Activated T-cell treated with anti-CD3 and anti-CD28 coated beads for 48 hours (primary cell): ENCODE results near the gene TUBA3E.
"Not testable (repeated sequence)": the region's sequence is repeated elsewhere in the genome, so short reads cannot be mapped to it uniquely, and the experiment has no call there.

Source experiments
- DNase-seq: peaks from one replicate; pipeline ENCODE4 v3.0.0-alpha.2; 2020; ENCODE audit warnings: low read depth

The TUBA3E gene

DNA sequence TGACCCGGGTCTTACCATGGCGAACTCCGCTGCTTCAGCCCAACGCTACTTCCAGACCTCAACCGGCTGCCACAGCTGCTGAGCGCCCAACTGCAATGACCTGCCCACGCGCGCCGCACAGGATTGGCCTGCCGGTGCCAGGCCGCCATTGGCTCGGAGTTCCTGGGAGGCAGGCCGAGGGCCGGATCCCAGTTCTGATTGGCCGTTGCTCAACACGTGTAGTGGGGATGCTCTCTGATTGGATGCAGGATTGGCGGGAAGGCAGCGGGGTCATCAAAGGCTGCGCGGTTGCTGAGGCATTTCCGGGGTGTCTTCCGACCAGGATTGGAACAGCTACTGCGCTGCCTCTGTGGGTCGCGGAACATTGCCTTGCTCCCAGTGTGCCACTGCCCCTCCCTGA is at the start of gene TUBA3E:
Gene TUBA3E (minus strand): TSS at position 97 of the 400 bp plus-strand sequence. CDS start 79 bp downstream, at position 18.
- no peak for DNase-seq

DNA sequence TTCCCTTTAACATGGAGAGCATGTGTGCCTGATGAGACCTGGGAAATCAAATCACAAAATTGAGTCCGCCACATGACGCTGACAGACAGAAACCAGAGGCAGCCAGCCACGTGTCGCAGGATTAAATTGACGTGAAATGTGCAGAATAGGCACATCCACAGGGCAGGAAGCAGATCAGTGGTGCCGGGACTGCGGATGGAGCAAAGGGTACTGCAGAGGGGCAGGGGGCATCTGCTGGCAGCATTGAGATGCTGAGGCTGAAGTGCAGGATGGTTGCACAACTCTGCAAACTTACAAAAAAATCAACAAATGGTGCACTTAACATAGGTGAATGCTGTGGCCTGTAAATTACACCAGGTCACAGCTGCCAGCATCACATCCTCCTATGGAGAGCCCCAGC is 48.2 kb upstream of the TUBA3E start:
- no peak for DNase-seq

DNA sequence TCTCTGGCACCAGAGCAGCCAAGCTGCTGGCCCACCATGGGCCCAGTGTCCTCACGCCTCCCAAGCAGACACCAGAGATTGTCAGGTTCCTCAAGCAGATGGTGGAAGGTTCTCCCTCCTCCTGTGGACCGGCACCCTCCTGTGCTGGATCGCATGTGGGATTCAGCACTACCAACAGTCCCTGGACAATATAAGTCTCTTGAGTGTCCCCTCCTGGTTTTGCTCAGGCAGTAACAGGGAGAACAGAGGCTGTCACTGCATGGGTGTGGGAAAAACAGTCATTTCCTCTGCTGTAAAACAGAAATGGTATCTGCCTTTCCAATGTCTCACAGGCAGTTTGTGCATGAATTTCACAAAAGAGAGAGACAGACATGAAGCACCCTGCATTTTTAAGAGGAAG is 47.7 kb upstream of the TUBA3E start:
- no peak for DNase-seq

DNA sequence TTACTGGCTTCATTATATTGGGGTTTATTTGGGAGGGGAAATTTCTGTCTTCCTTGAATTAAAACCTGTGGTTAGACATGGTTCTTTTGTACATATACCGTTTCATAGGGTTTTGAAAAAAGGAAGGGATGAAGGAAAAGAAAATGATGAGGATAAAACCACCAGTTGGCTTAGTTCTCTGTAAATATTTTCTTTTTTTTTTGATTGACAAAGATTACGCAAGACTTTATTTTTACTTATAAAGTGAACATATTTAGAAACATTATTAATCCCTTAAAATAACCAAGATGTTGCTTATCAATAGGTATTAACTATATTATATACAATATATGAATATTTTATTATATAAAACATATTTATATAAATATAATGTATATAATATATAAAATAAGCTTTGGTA is 45.1 kb upstream of the TUBA3E start:
- DNase-seq = no peak

DNA sequence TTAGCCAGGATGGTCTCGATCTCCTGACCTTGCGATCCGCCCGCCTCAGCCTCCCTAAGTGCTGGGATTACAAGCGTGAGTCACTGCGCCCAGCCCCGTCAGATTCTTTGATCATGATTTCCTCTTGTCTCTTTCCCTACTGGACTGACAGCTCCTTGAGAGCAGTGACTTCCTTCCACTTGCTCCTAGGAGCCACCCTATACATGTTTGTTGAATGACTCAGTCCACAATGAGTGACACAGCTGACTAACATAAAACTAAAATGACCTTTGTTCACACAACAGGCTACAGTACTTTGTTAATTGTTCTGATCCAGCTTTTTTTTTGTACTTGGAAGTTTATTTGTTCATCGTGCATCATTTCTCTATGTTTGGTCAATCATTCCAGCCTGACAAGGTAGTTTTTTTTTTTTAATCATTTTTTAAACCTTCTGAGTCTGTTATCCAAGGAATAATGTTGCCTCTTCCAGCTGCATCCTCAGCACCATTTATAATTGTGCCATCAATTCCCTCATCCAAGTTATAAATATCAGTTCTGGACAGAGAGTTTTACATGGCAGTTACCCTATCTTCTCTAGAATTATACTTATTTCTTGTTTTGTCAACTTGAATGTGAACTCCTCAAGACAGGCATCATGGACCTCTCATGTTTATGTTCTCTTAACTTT is 42.9 kb upstream of the TUBA3E start:
- DNase-seq = no peak

DNA sequence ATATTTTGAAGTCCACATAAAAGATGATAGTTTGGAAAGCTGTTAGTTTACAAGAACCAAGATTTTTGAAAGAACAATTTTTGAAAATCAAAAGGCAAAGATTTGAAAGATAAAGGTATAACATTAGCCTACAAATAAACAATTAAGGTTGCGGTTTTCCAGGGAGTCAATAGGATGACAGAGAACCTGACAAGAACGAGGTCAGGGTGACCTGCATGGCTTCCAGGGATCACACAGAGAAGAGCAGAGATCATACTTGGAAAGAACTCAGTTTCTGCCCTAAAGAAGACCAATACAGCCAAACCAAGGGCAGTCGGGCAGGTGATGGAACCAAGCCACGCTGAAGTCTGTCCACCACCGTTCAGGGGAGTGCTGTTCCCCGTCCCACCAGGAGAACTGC is 41.3 kb upstream of the TUBA3E start:
- not testable (repeated sequence) for DNase-seq

DNA sequence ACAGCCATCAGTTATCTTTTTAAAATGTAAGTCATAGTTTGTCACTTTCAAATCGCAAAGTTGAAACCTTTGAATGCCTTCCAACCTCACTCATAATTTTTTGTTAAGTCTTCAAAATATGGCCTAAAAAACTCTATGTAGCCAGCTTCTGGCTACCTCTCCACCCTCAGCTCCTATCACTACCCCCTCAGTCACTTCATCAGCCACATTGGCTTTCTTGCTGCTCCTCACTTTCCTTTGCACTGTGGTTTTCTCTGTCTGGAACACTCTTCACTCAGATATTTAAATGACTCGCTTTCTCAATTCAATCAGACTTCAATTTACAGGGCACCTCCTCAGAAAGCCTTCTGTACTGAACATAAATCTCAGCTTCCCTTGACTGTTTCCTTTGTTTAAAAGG is 34.8 kb upstream of the TUBA3E start:
- not testable (repeated sequence) for DNase-seq

DNA sequence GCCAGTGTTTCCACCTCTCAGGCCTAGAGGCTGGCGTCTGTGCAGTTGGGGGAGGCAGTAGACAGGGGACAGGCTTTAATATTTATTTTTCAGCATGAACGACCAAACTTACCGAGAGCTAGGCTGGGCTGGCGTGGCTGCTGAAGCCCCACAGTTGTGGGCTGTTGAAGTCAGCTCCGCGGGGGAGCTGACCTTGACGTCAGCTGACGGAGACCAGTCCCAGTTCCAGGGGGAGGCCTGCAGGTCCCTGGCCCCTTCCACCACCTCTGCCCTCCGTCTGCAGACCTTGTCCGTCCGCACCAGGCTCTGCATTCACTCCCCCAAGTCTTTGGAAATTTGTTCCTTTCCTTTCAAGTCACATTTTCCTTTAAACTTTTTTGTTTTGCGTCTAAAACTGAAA is 33.4 kb upstream of the TUBA3E start:
- DNase-seq = no peak

DNA sequence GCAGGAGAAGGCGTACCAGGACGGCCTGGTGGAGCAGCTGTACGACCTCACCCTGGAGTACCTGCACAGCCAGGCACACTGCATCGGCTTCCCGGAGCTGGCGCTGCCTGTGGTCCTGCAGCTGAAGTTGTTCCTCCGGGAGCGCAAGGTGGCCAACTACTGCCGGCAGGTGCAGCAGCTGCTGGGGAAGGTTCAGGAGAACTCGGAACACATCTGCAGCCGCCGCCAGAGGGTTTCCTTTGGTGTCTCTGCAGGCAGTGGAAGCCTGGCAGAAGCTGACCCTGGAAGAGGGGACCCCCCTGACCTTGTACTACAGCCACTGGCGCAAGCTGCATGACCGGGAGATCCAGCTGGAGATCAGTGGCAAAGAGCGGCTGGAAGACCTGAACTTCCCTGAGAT is 32.7 kb upstream of the TUBA3E start:
- DNase-seq = not testable (repeated sequence)

DNA sequence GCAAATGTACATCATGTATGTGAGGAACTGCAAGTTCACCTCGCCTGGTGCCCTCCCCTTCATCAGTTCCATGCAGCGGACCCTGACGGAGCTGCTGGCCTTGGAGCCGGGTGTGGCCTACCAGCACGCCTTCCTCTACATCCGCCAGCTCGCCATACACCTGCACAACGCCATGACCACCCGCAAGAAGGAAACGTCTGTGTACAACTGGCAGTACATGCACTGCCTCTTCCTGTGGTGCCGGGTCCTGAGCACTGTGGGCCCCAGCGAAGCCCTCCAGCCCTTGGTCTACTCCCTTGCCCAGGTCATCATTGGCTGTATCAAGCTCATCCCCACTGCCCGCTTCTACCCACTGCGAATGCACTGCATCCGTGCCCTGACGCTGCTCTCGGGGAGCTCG is 32.1 kb upstream of the TUBA3E start:
- not testable (repeated sequence) for DNase-seq

DNA sequence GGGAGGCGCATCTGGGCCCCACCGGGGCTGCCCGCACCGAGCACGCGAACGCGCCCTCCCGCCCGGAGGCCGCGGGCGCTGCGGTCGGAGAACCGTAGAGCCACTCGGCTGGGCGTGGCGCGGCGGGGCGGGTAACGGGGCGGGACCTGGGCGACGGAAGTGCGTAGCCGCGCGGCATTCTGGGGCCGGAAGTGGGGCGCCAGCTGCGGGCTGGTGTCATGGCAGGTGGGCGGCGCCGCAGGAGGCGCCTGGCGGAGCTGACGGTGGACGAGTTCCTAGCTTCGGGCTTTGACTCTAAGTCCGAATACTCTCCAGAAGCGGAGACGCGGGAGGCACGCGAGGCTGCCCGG is 30.9 kb upstream of the TUBA3E start:
- peak; percentile 25 for DNase-seq

DNA sequence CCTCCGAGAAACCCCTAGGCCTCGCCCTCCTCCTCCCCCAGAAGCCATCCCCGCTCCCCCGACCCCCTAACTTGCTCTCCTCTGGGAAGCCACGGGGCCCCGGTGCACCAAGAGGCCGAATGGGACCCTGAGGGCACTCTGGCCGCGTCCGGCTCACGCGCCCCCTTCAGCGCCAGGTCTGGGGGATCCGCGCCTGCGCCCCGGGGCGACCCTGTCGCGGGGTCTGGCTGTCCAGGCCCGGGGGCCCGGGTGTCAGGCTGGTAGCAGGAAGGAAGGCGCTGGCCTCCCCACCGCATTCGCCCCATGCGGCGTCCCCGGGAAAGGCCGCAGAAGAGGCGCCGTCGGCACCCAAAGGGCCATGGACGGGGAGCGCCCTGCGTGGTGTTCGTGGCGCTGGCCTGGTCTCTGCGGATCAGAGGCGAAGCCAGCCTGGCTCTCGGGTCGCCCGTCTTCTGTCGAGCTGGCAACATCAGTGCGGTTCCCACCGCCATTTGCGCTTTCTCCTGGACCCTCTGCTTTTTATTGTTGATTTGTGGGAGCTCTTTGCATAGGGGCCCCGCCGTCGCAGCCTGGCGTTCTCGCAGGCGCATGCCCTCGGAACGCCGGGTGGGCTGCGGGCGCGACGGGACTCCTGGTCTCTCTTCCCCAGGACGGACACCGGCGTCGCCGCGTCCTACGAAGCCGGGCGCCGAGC is 30.4 kb upstream of the TUBA3E start:
- not testable (repeated sequence) for DNase-seq

DNA sequence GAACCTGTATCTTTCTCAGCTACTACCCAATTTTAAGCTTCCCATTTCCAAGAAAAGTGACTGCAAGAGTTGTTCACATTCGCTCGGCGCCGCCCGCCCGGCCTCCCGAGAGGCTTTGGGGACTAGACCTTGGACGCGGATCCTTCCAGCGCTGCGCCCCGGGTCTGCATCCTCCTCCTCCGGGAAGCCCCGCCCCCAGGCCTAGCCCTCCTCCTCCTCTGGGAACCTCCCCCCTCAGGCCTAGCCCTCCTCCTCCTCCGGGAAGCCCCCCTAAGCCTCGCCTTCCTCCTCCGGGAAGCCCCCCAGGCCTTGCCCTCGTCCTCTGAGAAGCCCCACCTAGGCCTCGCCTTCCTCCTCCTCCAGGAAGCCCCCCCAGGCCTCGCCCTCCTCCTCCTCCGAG is 29.8 kb upstream of the TUBA3E start:
- DNase-seq = not testable (repeated sequence)

DNA sequence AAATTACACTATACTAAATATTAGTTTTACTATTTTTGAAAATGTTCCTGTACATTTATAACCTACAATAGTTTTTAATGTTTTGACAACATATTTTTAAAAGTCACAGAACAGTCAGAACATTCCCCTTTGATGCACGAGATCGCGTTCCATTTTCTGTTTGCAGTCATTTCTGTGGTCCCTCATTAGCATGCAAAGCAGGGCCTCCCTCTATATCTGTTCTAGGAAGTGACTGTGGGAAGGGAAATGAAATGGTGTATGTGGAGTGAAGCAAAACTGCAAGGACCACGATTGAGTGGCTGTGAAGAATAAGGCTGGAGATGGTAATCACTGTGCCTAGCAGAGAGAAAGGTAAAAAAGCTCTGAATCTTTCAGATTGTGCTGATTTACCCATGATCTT is 24.3 kb upstream of the TUBA3E start:
- DNase-seq = not testable (repeated sequence)

DNA sequence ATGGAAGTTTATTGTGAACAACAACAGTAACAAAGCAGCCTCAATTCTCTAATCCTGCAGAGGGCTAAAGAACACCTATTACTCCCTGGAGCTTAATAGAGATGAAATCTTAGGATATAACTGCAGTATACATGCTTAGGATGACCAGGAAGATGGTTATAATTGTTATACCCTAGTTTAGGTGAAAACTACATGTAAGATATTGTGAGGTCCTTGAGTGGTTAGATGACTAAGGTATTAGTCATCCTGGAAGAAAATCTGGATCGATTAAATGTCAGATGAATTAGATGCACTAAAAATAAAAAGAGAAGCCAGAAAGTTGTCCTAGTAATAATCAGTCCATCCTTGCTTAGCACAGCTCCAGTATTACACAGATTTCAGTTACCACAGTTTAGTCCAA is 22.3 kb upstream of the TUBA3E start:
- not testable (repeated sequence) for DNase-seq

DNA sequence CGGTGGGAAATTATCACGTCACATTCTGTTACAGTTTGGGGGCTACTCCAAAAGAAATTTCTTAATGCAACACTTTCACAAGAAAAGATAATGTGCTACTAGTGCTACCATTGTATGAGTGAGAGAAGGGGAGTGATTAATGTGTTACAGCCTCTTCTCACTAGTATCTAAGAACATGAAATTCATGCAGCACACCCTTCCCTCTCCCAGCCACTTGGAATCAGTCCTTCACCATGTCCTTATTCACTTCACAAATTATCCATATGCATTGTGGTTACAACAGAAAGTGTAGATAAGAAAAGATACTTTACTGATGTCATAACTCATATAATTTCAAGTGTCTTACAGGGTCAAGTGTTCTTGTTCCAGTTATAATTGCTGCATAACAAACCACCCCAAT is 20.9 kb upstream of the TUBA3E start:
- DNase-seq = not testable (repeated sequence)

DNA sequence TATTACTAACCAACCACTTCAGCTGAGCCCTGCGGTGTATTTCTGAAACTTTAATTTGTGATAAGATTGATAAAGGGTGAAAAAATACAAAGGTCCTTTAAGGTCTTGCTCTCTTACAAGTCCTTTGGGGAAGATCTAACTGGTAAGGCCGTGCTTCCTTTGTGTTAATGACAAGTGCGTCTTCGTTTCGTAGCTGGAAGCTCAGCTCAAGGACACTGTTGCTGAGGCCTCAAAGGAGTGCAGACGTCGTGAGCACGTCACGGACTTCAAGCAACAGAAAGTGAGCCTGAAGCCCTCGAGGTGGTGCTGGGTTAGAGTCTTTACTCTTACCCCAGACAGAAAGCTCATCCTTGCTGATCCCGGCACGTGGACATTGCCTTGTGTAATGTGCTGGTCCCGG is 8.8 kb upstream of the TUBA3E start:
- DNase-seq = not testable (repeated sequence)

DNA sequence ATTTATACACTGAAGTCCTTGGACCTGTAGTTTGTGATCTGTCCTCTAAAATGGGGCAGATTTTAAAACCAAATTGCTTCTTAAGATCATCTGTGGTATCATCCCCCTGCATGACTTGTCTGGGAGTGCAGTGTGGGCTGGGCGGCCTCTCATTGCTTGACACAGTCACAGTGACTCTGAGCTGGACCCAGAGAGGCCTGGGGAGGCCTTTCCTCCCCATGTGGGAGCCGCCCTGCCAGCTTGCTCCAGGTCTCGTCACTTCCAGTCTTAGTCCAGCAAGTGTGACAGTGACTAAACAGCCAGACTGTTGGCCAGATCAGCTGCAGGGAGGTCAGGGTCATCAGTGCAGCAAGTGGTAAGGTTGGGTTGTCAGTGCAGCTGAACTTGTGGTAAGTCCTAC is 4.9 kb upstream of the TUBA3E start:
- not testable (repeated sequence) for DNase-seq

DNA sequence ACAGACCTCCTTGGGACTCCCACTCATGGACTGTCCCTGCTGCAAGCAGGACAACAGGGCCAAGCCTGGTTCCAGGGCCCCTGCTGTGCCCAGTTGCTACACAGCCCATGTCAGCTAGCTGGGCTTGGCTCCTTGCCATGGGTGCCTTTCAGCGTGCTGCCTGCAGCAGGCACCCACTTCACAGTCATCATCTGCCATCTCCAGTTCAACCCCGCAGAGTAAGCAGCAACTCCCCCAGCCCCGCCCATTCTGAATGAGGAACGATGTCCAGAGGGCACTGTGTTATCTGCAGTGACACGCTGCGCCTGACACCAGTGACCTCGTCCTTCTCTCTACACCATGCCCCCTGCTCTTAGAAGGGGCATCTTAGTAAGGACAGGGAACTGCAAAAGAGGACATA is 4.3 kb upstream of the TUBA3E start:
- DNase-seq = not testable (repeated sequence)

DNA sequence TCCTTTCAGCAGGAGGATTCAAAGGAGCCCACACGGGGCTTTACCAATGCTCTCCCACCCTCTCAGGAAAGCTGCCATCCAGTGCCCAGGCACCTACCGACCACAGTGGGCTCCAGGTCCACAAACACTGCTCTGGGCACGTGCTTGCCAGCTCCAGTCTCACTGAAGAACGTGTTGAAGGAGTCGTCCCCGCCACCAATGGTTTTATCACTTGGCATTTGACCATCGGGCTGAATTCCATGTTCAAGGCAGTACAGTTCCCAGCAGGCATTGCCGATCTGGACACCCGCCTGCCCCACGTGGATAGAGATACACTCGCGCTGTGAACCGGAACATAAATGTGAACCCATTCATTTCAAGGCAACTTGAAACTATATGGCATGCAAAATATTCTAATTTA is 2.2 kb downstream of the TUBA3E start:
- not testable (repeated sequence) for DNase-seq

DNA sequence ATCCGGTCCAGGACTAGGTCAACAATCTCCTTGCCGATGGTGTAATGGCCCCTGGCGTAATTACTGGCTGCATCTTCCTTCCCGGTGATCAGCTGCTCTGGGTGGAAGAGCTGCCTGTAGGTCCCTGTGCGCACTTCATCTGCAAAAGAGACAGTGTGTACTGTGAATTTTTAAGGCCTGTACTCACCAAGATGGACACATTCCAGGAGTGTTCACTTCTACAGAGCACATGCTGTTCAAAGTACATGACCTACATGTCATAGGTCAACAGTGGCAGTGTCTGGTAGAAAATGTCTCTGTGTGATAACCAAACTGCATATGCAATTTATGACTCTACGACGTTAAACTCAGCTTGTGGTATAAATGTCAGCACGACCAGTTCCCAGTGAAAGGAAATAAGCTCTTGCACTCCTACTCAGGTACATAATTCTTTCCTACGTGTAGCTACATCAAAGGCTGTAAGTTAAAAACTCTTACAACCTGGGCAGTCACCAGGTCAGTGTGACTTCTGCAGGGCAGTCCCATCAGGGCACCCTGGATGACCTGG is 3.1 kb downstream of the TUBA3E start:
- not testable (repeated sequence) for DNase-seq

DNA sequence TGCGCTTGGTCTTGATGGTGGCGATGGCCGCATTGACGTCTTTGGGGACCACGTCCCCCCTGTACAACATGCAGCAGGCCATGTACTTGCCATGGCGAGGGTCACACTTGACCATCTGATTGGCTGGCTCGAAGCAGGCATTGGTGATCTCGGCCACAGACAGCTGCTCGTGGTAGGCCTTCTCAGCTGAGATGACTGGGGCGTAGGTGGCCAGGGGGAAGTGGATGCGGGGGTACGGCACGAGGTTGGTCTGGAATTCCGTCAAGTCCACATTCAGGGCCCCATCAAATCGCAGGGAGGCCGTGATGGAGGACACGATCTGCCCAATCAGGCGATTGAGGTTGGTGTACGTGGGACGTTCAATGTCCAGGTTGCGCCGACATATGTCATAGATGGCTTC is 4.4 kb downstream of the TUBA3E start:
- DNase-seq = not testable (repeated sequence)

DNA sequence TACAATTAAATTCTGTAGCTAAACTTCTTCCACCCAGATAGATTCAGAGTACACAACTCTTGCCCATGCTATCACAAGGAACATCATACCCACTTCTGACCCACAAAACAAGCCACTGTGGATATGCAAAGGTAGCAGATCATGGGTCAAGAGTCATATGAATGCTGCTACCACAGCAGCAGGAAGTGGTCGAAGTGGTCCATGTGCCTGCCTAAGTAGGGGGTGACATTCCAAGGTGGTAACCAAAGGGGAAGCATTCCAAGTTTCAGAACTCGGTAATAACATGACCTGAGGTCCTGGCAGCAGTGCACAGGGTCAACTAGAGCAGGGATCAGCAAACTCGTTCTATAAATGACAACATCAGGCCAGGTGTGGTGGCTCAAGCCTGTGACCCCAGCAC is 5.8 kb downstream of the TUBA3E start:
- not testable (repeated sequence) for DNase-seq

DNA sequence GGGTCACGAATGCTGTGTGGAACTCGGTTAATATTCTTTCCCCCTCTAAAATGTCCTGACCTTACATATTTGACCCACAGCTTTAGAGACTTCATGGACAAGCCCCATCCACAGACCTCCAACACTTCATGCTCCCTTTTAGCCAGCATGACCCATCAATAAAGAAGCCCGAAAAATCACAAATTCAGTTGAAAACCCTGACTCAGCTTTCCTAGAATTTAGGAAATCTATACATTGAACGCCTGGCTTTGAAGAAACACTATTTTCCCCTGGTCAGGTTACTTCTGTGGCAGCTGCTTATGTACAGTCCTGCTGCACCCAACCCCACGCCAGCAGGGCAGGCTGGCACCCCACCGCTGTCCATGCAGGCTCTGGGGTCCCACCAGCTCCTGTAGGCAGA is 6.9 kb downstream of the TUBA3E start:
- not testable (repeated sequence) for DNase-seq
